HEK293 (cell line): ENCODE data around the gene NEK11.

Experiments used
- KLF1 ChIP-seq: fragments of 450-650 bp; formaldehyde crosslinking; IDR thresholded peaks from 2 replicates; pipeline ENCODE4 v1.5.1; 2016; ENCODE audit warnings: missing biosample characterization, missing genetic modification characterization
- TCF7L2 ChIP-seq: IDR thresholded peaks from 2 replicates; pipeline ENCODE4 v1.6.1; 2011; ENCODE audit warnings: low read depth, mild to moderate bottlenecking, inconsistent platforms, low read length, moderate library complexity, borderline replicate concordance
- ZNF184 ChIP-seq: fragments of 450-650 bp; IDR thresholded peaks from 2 replicates; pipeline ENCODE4 v1.5.1; 2018; ENCODE audit warnings: missing biosample characterization, mild to moderate bottlenecking, missing genetic modification characterization
- ZNF274 ChIP-seq, 2 experiments: fragments of 200-500 bp in 1 of 2; fragments of 450-650 bp in 1 of 2; sonication (Bioruptor generic) in 1 of 2; formaldehyde crosslinking in 1 of 2; IDR thresholded peaks; 2 replicates each; pipeline versions ENCODE4 v1.5.1 to v1.6.1; 2014 to 2016; ENCODE audit warnings: borderline replicate concordance in 1 of 2, inconsistent platforms in 1 of 2, low read length in 1 of 2, missing biosample characterization in 1 of 2, missing genetic modification characterization in 1 of 2
- ZNF423 ChIP-seq: fragments of 450-650 bp; formaldehyde crosslinking; IDR thresholded peaks from 2 replicates; pipeline ENCODE4 v1.5.1; 2016; ENCODE audit warnings: missing biosample characterization, missing genetic modification characterization
- ZNF571 ChIP-seq: fragments of 450-650 bp; formaldehyde crosslinking; IDR thresholded peaks from 2 replicates; pipeline ENCODE4 v1.5.0; 2017; ENCODE audit warnings: missing biosample characterization, missing genetic modification characterization
- ZNF626 ChIP-seq: fragments of 450-650 bp; sonication (Bioruptor Pico); formaldehyde crosslinking; IDR thresholded peaks from 2 replicates; pipeline ENCODE4 v1.5.1; 2018; ENCODE audit warnings: missing biosample characterization, missing genetic modification characterization, inconsistent platforms
- ZXDB ChIP-seq: fragments of 450-650 bp; formaldehyde crosslinking; IDR thresholded peaks from 2 replicates; pipeline ENCODE4 v1.5.1; 2016; ENCODE audit warnings: missing biosample characterization, missing genetic modification characterization
- TF ChIP-seq, protein P1 (sequence below): fragments of 450-650 bp; formaldehyde crosslinking; IDR thresholded peaks from 2 replicates; pipeline ENCODE4 v1.5.1; 2016; ENCODE audit warnings: missing biosample characterization, missing genetic modification characterization
- TF ChIP-seq, protein P2 (sequence below): fragments of 450-650 bp; formaldehyde crosslinking; IDR thresholded peaks from 2 replicates; pipeline ENCODE4 v1.5.1; 2017; ENCODE audit warnings: missing biosample characterization, missing genetic modification characterization
- TF ChIP-seq, protein P3 (sequence below): fragments of 450-650 bp; formaldehyde crosslinking; IDR thresholded peaks from 2 replicates; pipeline ENCODE4 v1.5.1; 2016; ENCODE audit warnings: missing biosample characterization, missing genetic modification characterization
- TF ChIP-seq, protein P4 (sequence below): fragments of 450-650 bp; formaldehyde crosslinking; conservative IDR thresholded peaks from 2 replicates; pipeline ENCODE4 v1.5.1; 2016; ENCODE audit warnings: low read depth, missing biosample characterization, missing genetic modification characterization

DNA sequence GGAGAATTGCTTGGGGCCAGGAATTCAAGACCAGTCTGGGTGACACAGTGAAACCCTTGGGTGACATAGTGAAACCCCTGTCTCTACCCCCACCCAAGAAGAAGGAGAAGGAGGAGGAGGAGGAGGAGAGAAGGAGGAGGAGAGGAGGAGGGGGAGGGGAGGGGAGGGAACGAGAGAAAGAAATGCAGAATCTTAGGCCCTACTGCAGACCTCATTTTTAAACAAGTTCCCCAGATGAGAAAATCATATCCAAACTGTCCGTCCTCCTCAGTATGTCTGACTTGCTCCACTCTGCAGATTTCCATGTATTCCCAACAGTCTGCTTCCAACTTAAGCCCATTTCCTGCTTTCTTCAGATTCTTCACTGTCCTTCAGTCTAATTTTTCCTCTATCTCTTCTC is 291.0 kb downstream of the NEK11 start:
- TF ChIP-seq, protein P1, sequence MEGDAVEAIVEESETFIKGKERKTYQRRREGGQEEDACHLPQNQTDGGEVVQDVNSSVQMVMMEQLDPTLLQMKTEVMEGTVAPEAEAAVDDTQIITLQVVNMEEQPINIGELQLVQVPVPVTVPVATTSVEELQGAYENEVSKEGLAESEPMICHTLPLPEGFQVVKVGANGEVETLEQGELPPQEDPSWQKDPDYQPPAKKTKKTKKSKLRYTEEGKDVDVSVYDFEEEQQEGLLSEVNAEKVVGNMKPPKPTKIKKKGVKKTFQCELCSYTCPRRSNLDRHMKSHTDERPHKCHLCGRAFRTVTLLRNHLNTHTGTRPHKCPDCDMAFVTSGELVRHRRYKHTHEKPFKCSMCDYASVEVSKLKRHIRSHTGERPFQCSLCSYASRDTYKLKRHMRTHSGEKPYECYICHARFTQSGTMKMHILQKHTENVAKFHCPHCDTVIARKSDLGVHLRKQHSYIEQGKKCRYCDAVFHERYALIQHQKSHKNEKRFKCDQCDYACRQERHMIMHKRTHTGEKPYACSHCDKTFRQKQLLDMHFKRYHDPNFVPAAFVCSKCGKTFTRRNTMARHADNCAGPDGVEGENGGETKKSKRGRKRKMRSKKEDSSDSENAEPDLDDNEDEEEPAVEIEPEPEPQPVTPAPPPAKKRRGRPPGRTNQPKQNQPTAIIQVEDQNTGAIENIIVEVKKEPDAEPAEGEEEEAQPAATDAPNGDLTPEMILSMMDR, result no peak
- TF ChIP-seq ZXDB (tag by site-specific recombination) (no peak), ZNF423 (no peak), KLF1 (tag by site-specific recombination) (no peak), ZNF274 (IDR thresholded peaks at IDR 0.05; ENCODE audit: low read length) (no peak), ZNF274 (tag by site-specific recombination; IDR thresholded peaks at IDR 0.05; ENCODE audit: borderline replicate concordance) (no peak), ZNF626 (tag by site-specific recombination) (no peak), ZNF571 (no peak), TCF7L2 (no peak), ZNF184 (no peak)
- TF ChIP-seq, protein P2, sequence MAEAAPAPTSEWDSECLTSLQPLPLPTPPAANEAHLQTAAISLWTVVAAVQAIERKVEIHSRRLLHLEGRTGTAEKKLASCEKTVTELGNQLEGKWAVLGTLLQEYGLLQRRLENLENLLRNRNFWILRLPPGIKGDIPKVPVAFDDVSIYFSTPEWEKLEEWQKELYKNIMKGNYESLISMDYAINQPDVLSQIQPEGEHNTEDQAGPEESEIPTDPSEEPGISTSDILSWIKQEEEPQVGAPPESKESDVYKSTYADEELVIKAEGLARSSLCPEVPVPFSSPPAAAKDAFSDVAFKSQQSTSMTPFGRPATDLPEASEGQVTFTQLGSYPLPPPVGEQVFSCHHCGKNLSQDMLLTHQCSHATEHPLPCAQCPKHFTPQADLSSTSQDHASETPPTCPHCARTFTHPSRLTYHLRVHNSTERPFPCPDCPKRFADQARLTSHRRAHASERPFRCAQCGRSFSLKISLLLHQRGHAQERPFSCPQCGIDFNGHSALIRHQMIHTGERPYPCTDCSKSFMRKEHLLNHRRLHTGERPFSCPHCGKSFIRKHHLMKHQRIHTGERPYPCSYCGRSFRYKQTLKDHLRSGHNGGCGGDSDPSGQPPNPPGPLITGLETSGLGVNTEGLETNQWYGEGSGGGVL (tag by site-specific recombination), result no peak
- TF ChIP-seq, protein P3, sequence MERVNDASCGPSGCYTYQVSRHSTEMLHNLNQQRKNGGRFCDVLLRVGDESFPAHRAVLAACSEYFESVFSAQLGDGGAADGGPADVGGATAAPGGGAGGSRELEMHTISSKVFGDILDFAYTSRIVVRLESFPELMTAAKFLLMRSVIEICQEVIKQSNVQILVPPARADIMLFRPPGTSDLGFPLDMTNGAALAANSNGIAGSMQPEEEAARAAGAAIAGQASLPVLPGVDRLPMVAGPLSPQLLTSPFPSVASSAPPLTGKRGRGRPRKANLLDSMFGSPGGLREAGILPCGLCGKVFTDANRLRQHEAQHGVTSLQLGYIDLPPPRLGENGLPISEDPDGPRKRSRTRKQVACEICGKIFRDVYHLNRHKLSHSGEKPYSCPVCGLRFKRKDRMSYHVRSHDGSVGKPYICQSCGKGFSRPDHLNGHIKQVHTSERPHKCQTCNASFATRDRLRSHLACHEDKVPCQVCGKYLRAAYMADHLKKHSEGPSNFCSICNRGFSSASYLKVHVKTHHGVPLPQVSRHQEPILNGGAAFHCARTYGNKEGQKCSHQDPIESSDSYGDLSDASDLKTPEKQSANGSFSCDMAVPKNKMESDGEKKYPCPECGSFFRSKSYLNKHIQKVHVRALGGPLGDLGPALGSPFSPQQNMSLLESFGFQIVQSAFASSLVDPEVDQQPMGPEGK, result no peak
- TF ChIP-seq, protein P4, sequence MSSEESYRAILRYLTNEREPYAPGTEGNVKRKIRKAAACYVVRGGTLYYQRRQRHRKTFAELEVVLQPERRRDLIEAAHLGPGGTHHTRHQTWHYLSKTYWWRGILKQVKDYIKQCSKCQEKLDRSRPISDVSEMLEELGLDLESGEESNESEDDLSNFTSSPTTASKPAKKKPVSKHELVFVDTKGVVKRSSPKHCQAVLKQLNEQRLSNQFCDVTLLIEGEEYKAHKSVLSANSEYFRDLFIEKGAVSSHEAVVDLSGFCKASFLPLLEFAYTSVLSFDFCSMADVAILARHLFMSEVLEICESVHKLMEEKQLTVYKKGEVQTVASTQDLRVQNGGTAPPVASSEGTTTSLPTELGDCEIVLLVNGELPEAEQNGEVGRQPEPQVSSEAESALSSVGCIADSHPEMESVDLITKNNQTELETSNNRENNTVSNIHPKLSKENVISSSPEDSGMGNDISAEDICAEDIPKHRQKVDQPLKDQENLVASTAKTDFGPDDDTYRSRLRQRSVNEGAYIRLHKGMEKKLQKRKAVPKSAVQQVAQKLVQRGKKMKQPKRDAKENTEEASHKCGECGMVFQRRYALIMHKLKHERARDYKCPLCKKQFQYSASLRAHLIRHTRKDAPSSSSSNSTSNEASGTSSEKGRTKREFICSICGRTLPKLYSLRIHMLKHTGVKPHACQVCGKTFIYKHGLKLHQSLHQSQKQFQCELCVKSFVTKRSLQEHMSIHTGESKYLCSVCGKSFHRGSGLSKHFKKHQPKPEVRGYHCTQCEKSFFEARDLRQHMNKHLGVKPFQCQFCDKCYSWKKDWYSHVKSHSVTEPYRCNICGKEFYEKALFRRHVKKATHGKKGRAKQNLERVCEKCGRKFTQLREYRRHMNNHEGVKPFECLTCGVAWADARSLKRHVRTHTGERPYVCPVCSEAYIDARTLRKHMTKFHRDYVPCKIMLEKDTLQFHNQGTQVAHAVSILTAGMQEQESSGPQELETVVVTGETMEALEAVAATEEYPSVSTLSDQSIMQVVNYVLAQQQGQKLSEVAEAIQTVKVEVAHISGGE (tag by site-specific recombination), result no peak
